GM19035 (cell line): ENCODE data around the gene GAK.

Source experiments
- ATAC-seq: cut with Tn5 transposase; IDR thresholded peaks from one replicate; pipeline ENCODE4 v1.9.1; 2021; ENCODE audit not compliant: unreplicated experiment

Gene GAK

GRCh38 chr4:909821-910220, 22.3 kb downstream of the GAK start:
- ATAC-seq: no peak

GRCh38 chr4:909131-909571, 23.0 kb downstream of the GAK start:
- ATAC-seq: no peak

- no peak for ATAC-seq
Measured at GRCh38 chr4:907691-908425, 24.3 kb downstream of the GAK start.

- no peak for ATAC-seq
Measured at GRCh38 chr4:907103-907400, 25.1 kb downstream of the GAK start.

- no peak for ATAC-seq
Measured at GRCh38 chr4:906339-907102, 25.6 kb downstream of the GAK start.

- ATAC-seq: no peak
Measured at GRCh38 chr4:905485-906338, 26.4 kb downstream of the GAK start.

- no peak for ATAC-seq
Measured at GRCh38 chr4:903066-904046, 28.8 kb downstream of the GAK start.

- ATAC-seq: no peak
Measured at GRCh38 chr4:901192-901910, 30.8 kb downstream of the GAK start.

- no peak for ATAC-seq
Measured at GRCh38 chr4:900721-901120, 31.4 kb downstream of the GAK start.

GRCh38 chr4:900073-900472, 32.0 kb downstream of the GAK start:
- no peak for ATAC-seq

- ATAC-seq: no peak
Measured at GRCh38 chr4:899556-899906, 32.6 kb downstream of the GAK start.

GRCh38 chr4:898869-899555, 33.1 kb downstream of the GAK start:
- ATAC-seq: no peak

- no peak for ATAC-seq
Measured at GRCh38 chr4:898123-898522, 34.0 kb downstream of the GAK start.

- ATAC-seq: no peak
Measured at GRCh38 chr4:896630-897029, 35.5 kb downstream of the GAK start.

- ATAC-seq: no peak
Measured at GRCh38 chr4:896216-896615, 35.9 kb downstream of the GAK start.

- ATAC-seq: no peak
Measured at GRCh38 chr4:895596-895995, 36.5 kb downstream of the GAK start.

- ATAC-seq: no peak
Measured at GRCh38 chr4:893995-894705, 38.0 kb downstream of the GAK start.

- ATAC-seq: no peak
Measured at GRCh38 chr4:893276-893994, 38.7 kb downstream of the GAK start.
